Mesendoderm (in vitro differentiated cells): ENCODE results near the gene ALDOC.
"Not testable (repeated sequence)": the region's sequence is repeated elsewhere in the genome, so short reads cannot be mapped to it uniquely, and the experiment has no call there.

Experiments
- DNase-seq: peaks from one replicate; pipeline ENCODE4 v3.0.0; 2013
- H2AK5ac ChIP-seq: 2 replicates; pipeline ENCODE4 v1.6.1; 2013; ENCODE audit warnings: low read length, inconsistent platforms
- H2BK120ac ChIP-seq: 2 replicates; pipeline ENCODE4 v1.6.1; 2013; ENCODE audit warnings: low read depth, mild to moderate bottlenecking, low read length, moderate library complexity, mixed read lengths
- H2BK15ac ChIP-seq: replicated peaks from 2 replicates; pipeline ENCODE4 v1.6.1; 2013; ENCODE audit warnings: low read depth, mild to moderate bottlenecking, moderate library complexity
- H2BK5ac ChIP-seq: 2 replicates; pipeline ENCODE4 v1.6.1; 2013; ENCODE audit warnings: low read length, inconsistent platforms
- H3K18ac ChIP-seq: 2 replicates; pipeline ENCODE4 v1.6.1; 2013; ENCODE audit warnings: mild to moderate bottlenecking, low read length, mixed read lengths
- H3K23ac ChIP-seq: one replicate; pipeline ENCODE4 v1.6.1; 2013; ENCODE audit warnings: low read length
- H3K27ac ChIP-seq: 2 replicates; pipeline ENCODE4 v1.5.1; 2013; ENCODE audit warnings: low read depth, mild to moderate bottlenecking, inconsistent platforms, low read length, moderate library complexity
- H3K27me3 ChIP-seq: 2 replicates; pipeline ENCODE4 v1.6.1; 2013; ENCODE audit warnings: low read length, control low read depth, mild to moderate bottlenecking, inconsistent platforms; ENCODE audit not compliant: insufficient read depth, poor library complexity
- H3K36me3 ChIP-seq: 2 replicates; pipeline ENCODE4 v1.6.1; 2013; ENCODE audit warnings: low read length, inconsistent platforms; ENCODE audit not compliant: control insufficient read depth, insufficient read depth
- H3K4ac ChIP-seq: one replicate; pipeline ENCODE4 v1.6.1; 2013; ENCODE audit warnings: low read depth, mild to moderate bottlenecking, low read length, moderate library complexity
- H3K4me1 ChIP-seq: 2 replicates; pipeline ENCODE4 v1.6.1; 2013; ENCODE audit warnings: low read depth, low read length, inconsistent platforms; ENCODE audit not compliant: control insufficient read depth
- H3K4me2 ChIP-seq: 2 replicates; pipeline ENCODE4 v1.6.1; 2013; ENCODE audit warnings: low read length
- H3K4me3 ChIP-seq: 2 replicates; pipeline ENCODE4 v1.5.1; 2013; ENCODE audit warnings: mild to moderate bottlenecking, low read length
- H3K56ac ChIP-seq: one replicate; pipeline ENCODE4 v1.6.1; 2013; ENCODE audit warnings: low read length
- H3K79me1 ChIP-seq: 2 replicates; pipeline ENCODE4 v1.6.1; 2013; ENCODE audit warnings: low read length, inconsistent platforms
- H3K79me2 ChIP-seq: 2 replicates; pipeline ENCODE4 v1.6.1; 2013; ENCODE audit warnings: mild to moderate bottlenecking, low read length; ENCODE audit not compliant: control insufficient read depth, insufficient read depth
- H3K9ac ChIP-seq: 2 replicates; pipeline ENCODE4 v1.6.1; 2013; ENCODE audit warnings: low read length, inconsistent platforms
- H4K5ac ChIP-seq: one replicate; pipeline ENCODE4 v1.6.1; 2013; ENCODE audit warnings: low read length
- H4K8ac ChIP-seq: one replicate; pipeline ENCODE4 v1.6.1; 2013; ENCODE audit warnings: low read depth, mild to moderate bottlenecking, control low read depth, low read length, moderate library complexity
- WGBS: extraction: QIAGEN DNeasy Blood & Tissue Kit; methylation state at CpG from one replicate; pipeline ENCODE4 v1.1.7; 2013; ENCODE audit warnings: low lambda C conversion rate, missing lambda C conversion rate; ENCODE audit not compliant: insufficient coverage; ENCODE audit errors: extremely low coverage; 5-methylcytosine and 5-hydroxymethylcytosine counted together

ALDOC gene

GRCh38 chr17:28612531-28612930 is 35.8 kb upstream of the ALDOC start:
- no peaks in the 10 kb centered on the region for H3K79me2 ChIP-seq
- no peak overlapping the region for H4K8ac ChIP-seq
- H3K36me3 ChIP-seq = peaks cover 23% of the 10 kb centered on the region
- no peak overlapping the region for H2BK120ac ChIP-seq
- H3K9ac ChIP-seq = no peak overlapping the region
- H3K27me3 ChIP-seq = no peaks in the 10 kb centered on the region
- no peak overlapping the region for H2BK15ac ChIP-seq
- no peak overlapping the region for H3K27ac ChIP-seq
- no peak overlapping the region for H3K4me3 ChIP-seq
- H3K56ac ChIP-seq = no peak overlapping the region
- DNase-seq = no peak
- no peak overlapping the region for H2BK5ac ChIP-seq
- no peaks in the 10 kb centered on the region for H3K4me1 ChIP-seq
- no peak overlapping the region for H3K4ac ChIP-seq
- no peaks in the 10 kb centered on the region for H3K79me1 ChIP-seq
- H3K23ac ChIP-seq = no peak overlapping the region
- H4K5ac ChIP-seq = no peak overlapping the region
- no peak overlapping the region for H3K4me2 ChIP-seq
- H2AK5ac ChIP-seq = no peak overlapping the region
- WGBS = no CpG with 5 or more reads among the region's 2 CpGs
- H3K18ac ChIP-seq = no peak overlapping the region

- no peak overlapping the region for H2AK5ac ChIP-seq
- H3K18ac ChIP-seq = no peak overlapping the region
- H3K4me3 ChIP-seq = no peak overlapping the region
- WGBS = no CpG with 5 or more reads among the region's 8 CpGs
- no peaks in the 10 kb centered on the region for H3K27me3 ChIP-seq
- H3K23ac ChIP-seq = no peak overlapping the region
- no peak overlapping the region for H3K4ac ChIP-seq
- H3K36me3 ChIP-seq = peaks cover 13% of the 10 kb centered on the region
- no peak overlapping the region for H2BK15ac ChIP-seq
- no peak for DNase-seq
- no peaks in the 10 kb centered on the region for H3K4me1 ChIP-seq
- no peak overlapping the region for H3K9ac ChIP-seq
- H3K79me2 ChIP-seq = no peaks in the 10 kb centered on the region
- no peak overlapping the region for H4K5ac ChIP-seq
- H3K79me1 ChIP-seq = no peaks in the 10 kb centered on the region
- H3K56ac ChIP-seq = no peak overlapping the region
- no peak overlapping the region for H3K4me2 ChIP-seq
- no peak overlapping the region for H3K27ac ChIP-seq
- H2BK5ac ChIP-seq = no peak overlapping the region
- H2BK120ac ChIP-seq = no peak overlapping the region
- no peak overlapping the region for H4K8ac ChIP-seq
These were observed 33.7 kb upstream of the ALDOC start for GRCh38 chr17:28610376-28610775.

- H3K36me3 ChIP-seq, H3K56ac ChIP-seq, H3K4ac ChIP-seq, H3K4me3 ChIP-seq, H2BK15ac ChIP-seq, H3K79me1 ChIP-seq, H2BK5ac ChIP-seq, H3K79me2 ChIP-seq, H3K18ac ChIP-seq, H3K9ac ChIP-seq, H4K5ac ChIP-seq, H3K23ac ChIP-seq, H3K27ac ChIP-seq, DNase-seq, H3K27me3 ChIP-seq, H4K8ac ChIP-seq, H3K4me1 ChIP-seq, H2AK5ac ChIP-seq, H2BK120ac ChIP-seq, H3K4me2 ChIP-seq: not testable (repeated sequence)
- WGBS = no CpG with 5 or more reads among the region's 31 CpGs
These were observed 27.3 kb upstream of the ALDOC start for GRCh38 chr17:28604031-28604430.

DNA sequence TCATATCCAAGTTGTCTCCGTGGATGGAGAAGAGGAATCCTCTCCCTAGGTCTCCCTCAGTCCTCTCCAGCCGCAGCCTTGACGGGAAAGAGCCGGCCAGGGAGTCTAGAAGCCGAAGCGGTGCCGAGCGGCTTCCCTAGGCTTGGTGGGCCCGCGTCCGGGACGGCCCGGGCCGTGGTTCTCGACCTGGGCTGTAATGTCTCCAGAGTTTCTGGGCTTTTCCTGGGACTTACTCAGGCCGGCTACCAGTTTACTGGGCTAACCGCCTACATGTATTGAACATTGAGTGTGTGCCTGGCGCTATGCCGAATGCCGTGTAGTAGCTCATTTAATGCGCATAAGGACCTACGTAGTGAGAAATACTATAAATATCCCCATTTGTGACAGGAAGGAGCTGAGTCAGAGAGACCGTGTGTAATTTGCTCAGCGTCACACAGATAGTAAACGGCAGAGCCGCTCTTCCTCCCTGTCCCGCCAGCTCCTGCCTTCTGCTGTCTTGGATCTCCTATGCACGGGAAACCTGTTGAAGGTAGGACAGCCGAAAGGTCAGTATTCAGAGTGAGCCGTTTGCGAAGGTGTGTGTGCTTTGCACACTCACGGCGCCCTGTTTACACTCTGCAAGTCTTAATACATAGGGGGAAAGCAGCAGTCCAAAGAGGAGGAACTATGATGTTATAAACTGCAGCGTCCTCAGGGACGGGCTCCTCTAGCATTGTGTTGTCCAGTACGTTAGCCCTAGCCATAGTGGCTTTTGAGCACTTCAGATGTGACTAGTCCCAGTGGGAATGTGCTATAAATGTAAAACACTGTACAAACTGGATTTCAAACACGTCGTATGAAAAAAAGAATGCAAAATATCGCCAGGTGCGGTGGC is 22.9 kb upstream of the ALDOC start:
- no peak overlapping the region for H4K8ac ChIP-seq
- H3K18ac ChIP-seq = no peak overlapping the region
- peaks cover 6% of the 10 kb centered on the region for H3K79me2 ChIP-seq
- H3K56ac ChIP-seq = peak overlapping the region; percentile 99
- H2AK5ac ChIP-seq = no peak overlapping the region
- no peak overlapping the region for H2BK15ac ChIP-seq
- H3K36me3 ChIP-seq = no peaks in the 10 kb centered on the region
- DNase-seq = no peak
- WGBS = no CpG with 5 or more reads among the region's 40 CpGs
- H4K5ac ChIP-seq = no peak overlapping the region
- H3K9ac ChIP-seq = peak overlapping the region; percentile 96
- H3K27ac ChIP-seq = peak overlapping the region; percentile 31
- no peaks in the 10 kb centered on the region for H3K27me3 ChIP-seq
- H3K4me2 ChIP-seq = peak overlapping the region; percentile 99
- no peak overlapping the region for H3K4ac ChIP-seq
- peak overlapping the region; percentile 96 for H3K23ac ChIP-seq
- no peak overlapping the region for H2BK120ac ChIP-seq
- peaks cover 3% of the 10 kb centered on the region for H3K4me1 ChIP-seq
- H3K79me1 ChIP-seq = no peaks in the 10 kb centered on the region
- peak overlapping the region; percentile 76 for H2BK5ac ChIP-seq
- H3K4me3 ChIP-seq = peak overlapping the region; percentile 70

DNA sequence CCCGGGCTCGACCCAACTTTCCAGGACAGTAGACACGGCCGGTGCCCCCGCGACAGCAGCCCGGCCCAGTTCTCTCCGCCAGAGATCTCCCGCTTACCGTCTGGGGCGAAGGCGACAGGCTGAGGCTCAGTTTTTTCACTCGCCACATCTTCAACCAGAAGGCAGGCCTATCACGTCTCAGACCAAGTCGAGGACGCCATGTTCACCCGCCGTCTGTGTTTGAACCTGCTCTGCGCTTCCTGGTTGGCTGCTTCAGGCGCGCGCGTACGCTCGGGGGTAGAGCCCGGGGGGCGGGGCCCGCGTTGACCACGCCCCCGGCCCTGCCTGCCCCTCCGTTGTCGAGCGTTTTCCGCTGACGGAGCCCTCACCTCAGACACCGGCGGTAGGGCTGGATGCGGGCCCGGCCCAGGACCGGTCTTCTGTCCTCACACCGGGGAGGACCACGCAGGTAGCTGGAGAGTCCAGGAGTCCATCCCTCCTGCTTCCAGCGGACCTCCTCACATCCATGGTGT is 22.2 kb upstream of the ALDOC start, which contains the start of gene SPAG5:
Gene SPAG5, minus strand, starts transcription at position 227 of the 512 bp plus-strand sequence. Its CDS starts 79 bp downstream, at position 148.
- Histone ChIP-seq H2AK5ac (no peak within 1 kb of the TSS), H4K8ac (no peak within 1 kb of the TSS), H3K4ac (peak within 1 kb of the TSS; percentile 73), H2BK120ac (no peak within 1 kb of the TSS), H3K36me3 (no peaks in the 10 kb centered on the region), H4K5ac (no peak within 1 kb of the TSS), H3K79me1 (no peaks in the 10 kb centered on the region), H3K4me3 (peak within 1 kb of the TSS; percentile 93), H3K27ac (peak within 1 kb of the TSS; percentile 31), H3K18ac (peak within 1 kb of the TSS; percentile 72), H3K4me2 (peak within 1 kb of the TSS; percentile 99), H3K79me2 (peaks cover 6% of the 10 kb centered on the region), H3K56ac (peak within 1 kb of the TSS; percentile 99), H3K4me1 (peaks cover 3% of the 10 kb centered on the region), H3K27me3 (no peaks in the 10 kb centered on the region), H3K23ac (peak within 1 kb of the TSS; percentile 96), H3K9ac (peak within 1 kb of the TSS; percentile 96), H2BK5ac (peak within 1 kb of the TSS; percentile 76), H2BK15ac (no peak within 1 kb of the TSS)
- peak; percentile 97 for DNase-seq
- no CpG with 5 or more reads among the region's 44 CpGs for WGBS
